ENCODE data around the gene CCDC85C. TPM values are rescaled to one million over a fixed set of nuclear protein-coding genes. Genes with fewer than 3 reads are reported as not detected.

CCDC85C gene
- total RNA-seq, 2 experiments from 2014 or later = 5.8 to 7.5 TPM

DNA sequence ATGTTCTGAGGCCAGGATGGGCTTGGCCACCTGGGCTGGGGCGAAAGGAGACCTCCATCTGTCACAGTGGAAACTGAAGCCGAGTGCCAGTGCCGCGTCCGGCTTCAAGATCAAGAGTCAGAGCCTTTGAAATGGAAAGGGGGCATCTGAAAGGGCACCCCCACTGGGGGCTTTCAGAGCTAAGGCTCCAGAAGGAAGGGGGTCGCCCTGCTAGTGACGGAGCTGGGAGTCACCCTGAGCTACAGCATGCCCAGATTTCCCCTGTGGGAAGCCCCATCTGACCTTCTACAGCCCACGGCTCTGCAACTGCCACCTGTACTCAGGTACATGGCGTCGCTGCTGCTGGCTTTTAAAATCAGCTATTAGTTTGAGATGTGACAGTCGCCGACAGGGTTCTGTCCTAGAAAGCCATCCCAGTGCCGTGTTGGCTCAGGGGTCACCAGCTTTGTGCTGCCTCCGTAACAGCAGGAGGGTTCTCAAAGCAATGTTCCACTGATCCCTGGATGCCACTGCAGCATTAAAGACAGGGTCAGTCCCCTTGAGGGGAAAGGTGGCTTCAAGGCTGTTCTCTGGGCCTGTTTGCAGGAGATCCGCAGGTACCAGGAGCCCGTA, 91.3 kb downstream of the CCDC85C start:
- Mint-ChIP-seq H3K36me3 (ENCODE audit: low read depth) (peaks cover 47% of the 10 kb centered on the region), H3K9me3 (no peaks in the 10 kb centered on the region), H3K27ac (no peak overlapping the region), H3K27me3 (no peaks in the 10 kb centered on the region), H3K4me1 (ENCODE audit: low read depth) (no peaks in the 10 kb centered on the region), H3K4me3 (no peak overlapping the region)
- Histone ChIP-seq H3K4me3 (ENCODE audit: low read length) (no peak overlapping the region), H3K27me3 (ENCODE audit: control insufficient read depth in 1 of 2, insufficient read depth in 2 of 2, low read length in 2 of 2) (no peaks in the 10 kb centered on the region), H3K4me1 (ENCODE audit: insufficient read depth, low read length) (no peaks in the 10 kb centered on the region), H3K36me3 (ENCODE audit: insufficient read depth, low read length) (peaks cover 54% of the 10 kb centered on the region), H3K27ac (ENCODE audit: low read depth in 1 of 2, low read length in 2 of 2) (no peak overlapping the region), H3K9me3 (ENCODE audit: control insufficient read depth in 1 of 2, insufficient read depth in 1 of 2, low read length in 2 of 2) (no peaks in the 10 kb centered on the region)
- intact Hi-C loops (cut with DNase I, micrococcal nuclease) = no loop called here
- TF ChIP-seq, protein P1, sequence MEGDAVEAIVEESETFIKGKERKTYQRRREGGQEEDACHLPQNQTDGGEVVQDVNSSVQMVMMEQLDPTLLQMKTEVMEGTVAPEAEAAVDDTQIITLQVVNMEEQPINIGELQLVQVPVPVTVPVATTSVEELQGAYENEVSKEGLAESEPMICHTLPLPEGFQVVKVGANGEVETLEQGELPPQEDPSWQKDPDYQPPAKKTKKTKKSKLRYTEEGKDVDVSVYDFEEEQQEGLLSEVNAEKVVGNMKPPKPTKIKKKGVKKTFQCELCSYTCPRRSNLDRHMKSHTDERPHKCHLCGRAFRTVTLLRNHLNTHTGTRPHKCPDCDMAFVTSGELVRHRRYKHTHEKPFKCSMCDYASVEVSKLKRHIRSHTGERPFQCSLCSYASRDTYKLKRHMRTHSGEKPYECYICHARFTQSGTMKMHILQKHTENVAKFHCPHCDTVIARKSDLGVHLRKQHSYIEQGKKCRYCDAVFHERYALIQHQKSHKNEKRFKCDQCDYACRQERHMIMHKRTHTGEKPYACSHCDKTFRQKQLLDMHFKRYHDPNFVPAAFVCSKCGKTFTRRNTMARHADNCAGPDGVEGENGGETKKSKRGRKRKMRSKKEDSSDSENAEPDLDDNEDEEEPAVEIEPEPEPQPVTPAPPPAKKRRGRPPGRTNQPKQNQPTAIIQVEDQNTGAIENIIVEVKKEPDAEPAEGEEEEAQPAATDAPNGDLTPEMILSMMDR (IDR thresholded peaks at IDR 0.05) = no peak
- no peak for ATAC-seq (ENCODE audit: poor library complexity)
- DNase-seq = peak in 2 of 14 experiments; percentile 3 to 18
- POLR2A ChIA-PET = interaction anchor here (0.9 kb wide), 1 partner anchor 32 kb away, joined by 3 read pairs; the partner anchor contains the start of genes CCNK and SETD3
- CTCF ChIA-PET = no interaction called here

GRCh38 chr14:99512110-99512449, 91.9 kb downstream of the CCDC85C start:
- intact Hi-C loops (cut with DNase I, micrococcal nuclease) = no loop called here
- POLR2A ChIA-PET = interaction anchor here (0.9 kb wide), 1 partner anchor 31 kb away, joined by 3 read pairs; the partner anchor contains the start of genes CCNK and SETD3
- H3K36me3 ChIP-seq (ENCODE audit: insufficient read depth, low read length) = peaks cover 60% of the 10 kb centered on the region
- peaks cover 53% of the 10 kb centered on the region for H3K36me3 Mint-ChIP-seq (ENCODE audit: low read depth)
- no peak overlapping the region for H3K4me3 ChIP-seq (ENCODE audit: low read length)
- no peaks in the 10 kb centered on the region for H3K27me3 Mint-ChIP-seq
- H3K4me1 Mint-ChIP-seq (ENCODE audit: low read depth) = no peaks in the 10 kb centered on the region
- H3K27ac ChIP-seq (ENCODE audit: low read depth in 1 of 2, low read length in 2 of 2) = no peak overlapping the region
- no peak overlapping the region for H3K4me3 Mint-ChIP-seq
- DNase-seq (no peak), ATAC-seq (ENCODE audit: poor library complexity) (no peak)
- H3K27me3 ChIP-seq (ENCODE audit: control insufficient read depth in 1 of 2, insufficient read depth in 2 of 2, low read length in 2 of 2) = no peaks in the 10 kb centered on the region
- CTCF ChIA-PET = no interaction called here
- H3K9me3 Mint-ChIP-seq = no peaks in the 10 kb centered on the region
- no peaks in the 10 kb centered on the region for H3K9me3 ChIP-seq (ENCODE audit: control insufficient read depth in 1 of 2, insufficient read depth in 1 of 2, low read length in 2 of 2)
- H3K27ac Mint-ChIP-seq = no peak overlapping the region
- TF ChIP-seq, protein P1 (IDR thresholded peaks at IDR 0.05) = no peak
- no peaks in the 10 kb centered on the region for H3K4me1 ChIP-seq (ENCODE audit: insufficient read depth, low read length)

- Mint-ChIP-seq H3K4me3 (no peak overlapping the region), H3K27me3 (no peaks in the 10 kb centered on the region), H3K9me3 (no peaks in the 10 kb centered on the region), H3K27ac (no peak overlapping the region), H3K4me1 (ENCODE audit: low read depth) (no peaks in the 10 kb centered on the region), H3K36me3 (ENCODE audit: low read depth) (peaks cover 58% of the 10 kb centered on the region)
- ATAC-seq (ENCODE audit: poor library complexity) (no peak), DNase-seq (no peak)
- H3K36me3 ChIP-seq (ENCODE audit: insufficient read depth, low read length) = peaks cover 65% of the 10 kb centered on the region
- intact Hi-C loops (cut with DNase I, micrococcal nuclease) = no loop called here
- ChIA-PET POLR2A (no interaction called here), CTCF (no interaction called here)
- H3K27ac ChIP-seq (ENCODE audit: low read depth in 1 of 2, low read length in 2 of 2) = no peak overlapping the region
- H3K27me3 ChIP-seq (ENCODE audit: control insufficient read depth in 1 of 2, insufficient read depth in 2 of 2, low read length in 2 of 2) = no peaks in the 10 kb centered on the region
- H3K4me3 ChIP-seq (ENCODE audit: low read length) = no peak overlapping the region
- no peaks in the 10 kb centered on the region for H3K4me1 ChIP-seq (ENCODE audit: insufficient read depth, low read length)
- H3K9me3 ChIP-seq (ENCODE audit: control insufficient read depth in 1 of 2, insufficient read depth in 1 of 2, low read length in 2 of 2) = no peaks in the 10 kb centered on the region
- TF ChIP-seq, protein P1 (IDR thresholded peaks at IDR 0.05) = no peak
Observed at GRCh38 chr14:99511421-99512109, 92.4 kb downstream of the CCDC85C start.
